HG03060 (cell line): ENCODE data around the gene COG3.

Experiments
- ATAC-seq: cut with Tn5 transposase; IDR thresholded peaks from one replicate; pipeline ENCODE4 v1.9.1; 2021; ENCODE audit warnings: low read depth, moderate number of reproducible peaks; ENCODE audit not compliant: unreplicated experiment

The COG3 gene

DNA sequence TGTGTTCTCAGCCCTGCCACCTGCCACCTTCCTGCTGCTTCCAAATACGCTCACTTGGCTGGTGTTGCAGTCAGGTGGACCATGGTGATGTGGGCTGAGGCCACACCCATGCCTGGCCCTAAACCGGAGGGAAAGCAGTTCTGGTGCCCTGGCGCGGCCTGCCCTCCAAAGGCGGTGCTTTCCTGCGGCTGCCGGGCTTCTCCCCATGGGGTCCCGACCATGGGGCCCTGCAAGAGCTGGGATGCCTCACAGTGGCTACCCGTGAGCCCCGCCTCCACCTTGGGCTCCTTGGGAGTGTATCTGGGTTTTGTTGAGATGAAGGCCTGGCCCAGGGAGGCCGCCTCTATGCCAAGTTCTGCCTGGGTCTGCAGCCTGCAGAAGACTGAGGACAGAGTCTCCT, 77.1 kb downstream of the COG3 start:
- ATAC-seq = no peak

DNA sequence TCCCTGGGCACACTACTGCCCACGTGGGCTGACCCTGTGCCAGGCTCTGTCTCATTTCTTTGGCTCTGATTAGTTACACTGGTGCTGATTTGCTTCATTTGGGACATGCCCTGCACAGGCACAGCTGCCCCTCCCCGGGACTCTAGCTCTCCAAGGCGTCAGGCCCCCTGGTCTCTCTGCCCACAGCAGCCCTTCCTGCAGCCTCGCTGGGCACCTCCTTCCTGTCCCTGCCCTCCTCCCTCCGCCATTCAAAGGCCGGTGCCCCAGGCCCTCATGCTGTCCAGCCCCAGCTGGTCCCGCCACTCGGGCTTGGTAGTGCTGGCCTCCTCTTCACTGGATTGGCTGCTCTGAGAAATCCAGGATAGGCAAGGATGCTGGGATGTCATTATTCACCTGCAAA, 77.7 kb downstream of the COG3 start:
- ATAC-seq = no peak

DNA sequence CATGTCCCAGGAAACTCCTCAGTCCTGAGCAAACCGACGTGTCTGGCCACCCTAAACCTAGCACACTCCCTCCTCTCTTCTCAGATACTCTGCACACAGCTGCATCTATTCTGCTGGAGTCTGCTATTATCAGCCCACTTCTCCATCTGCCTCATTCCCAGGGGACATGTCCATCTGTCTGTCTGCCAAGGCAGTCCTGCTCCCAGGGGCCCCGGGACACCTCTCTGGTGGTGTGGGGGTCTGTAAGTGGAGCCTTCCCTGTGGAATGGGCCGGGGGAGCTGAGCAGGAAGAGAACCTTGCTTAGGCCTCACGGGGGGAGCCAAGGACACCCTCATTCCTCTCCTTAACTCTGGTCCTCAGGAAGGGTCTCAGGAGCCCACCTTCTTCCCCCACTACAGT, 78.1 kb downstream of the COG3 start:
- ATAC-seq = no peak

DNA sequence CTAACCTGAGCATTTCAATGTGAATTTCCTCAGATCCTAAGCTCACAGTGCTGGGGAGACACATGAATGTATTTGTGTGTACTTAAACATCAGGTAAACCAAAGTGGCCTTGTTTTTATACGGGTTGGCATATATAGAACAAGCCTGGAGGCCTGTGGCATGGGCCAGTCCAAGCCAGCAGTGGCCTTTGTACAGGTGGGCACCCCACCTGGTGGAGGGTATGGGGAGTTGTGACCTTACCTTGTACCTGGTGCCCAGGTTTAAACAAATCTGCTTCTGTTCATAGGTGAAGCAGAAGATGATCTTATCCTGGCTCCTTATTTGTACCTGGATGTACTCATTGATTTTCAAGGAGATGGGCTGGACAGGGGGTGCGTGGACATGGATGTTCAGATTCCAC, 79.8 kb downstream of the COG3 start:
- ATAC-seq = no peak

DNA sequence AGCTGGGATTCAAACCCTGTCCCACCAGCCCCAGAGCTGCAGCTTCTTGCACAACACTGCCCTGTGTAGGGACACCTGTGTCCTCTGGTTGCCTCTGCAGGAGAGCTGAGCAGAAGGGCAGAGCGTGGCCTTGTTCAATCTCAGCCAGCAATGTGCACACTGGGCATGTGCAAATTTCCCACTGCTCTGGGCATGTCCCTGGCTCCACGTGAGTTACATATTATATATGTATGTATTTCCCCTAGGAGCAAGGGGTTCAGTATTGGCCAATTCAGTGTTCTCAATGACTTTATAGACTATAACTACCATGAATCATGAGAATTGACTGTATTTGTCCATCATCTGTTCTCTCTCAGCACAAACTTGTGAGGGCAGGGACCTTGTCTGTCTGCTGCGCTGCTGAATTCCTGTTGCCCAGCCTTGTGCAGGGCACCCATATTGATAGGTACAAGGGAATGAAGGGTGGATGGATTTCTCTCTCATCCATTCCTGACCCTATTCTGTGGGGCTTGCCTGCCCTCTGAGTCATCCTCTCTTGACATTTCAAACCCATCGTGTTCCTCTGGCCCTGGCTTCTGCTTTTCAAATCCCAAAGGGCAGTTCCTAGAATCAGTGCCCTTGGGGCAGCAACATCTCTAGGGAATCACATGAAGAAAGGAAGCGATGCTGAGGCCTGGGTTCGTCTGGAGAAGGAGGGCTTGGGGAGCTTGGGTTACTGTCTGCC, 81.1 kb downstream of the COG3 start:
- no peak for ATAC-seq

DNA sequence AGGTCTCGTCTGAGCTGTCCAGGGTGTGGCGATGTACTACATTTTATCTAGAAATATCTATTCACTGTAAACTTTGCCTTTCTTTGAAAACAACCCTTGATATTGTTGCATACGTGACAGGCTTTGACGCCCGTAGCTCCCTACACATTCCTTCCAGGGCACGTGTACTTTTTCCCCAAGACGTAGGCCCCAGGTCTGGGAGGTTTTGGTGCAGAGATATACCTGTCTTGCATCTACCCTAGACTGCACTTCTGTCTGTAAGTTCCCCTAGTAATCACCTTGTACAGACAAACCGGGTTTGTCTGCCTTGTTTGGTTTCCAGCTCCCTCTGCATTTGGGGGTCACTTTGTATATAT, 81.6 kb downstream of the COG3 start:
- no peak for ATAC-seq

GRCh38 chr13:45548281-45548680, 83.5 kb downstream of the COG3 start:
- ATAC-seq = no peak

DNA sequence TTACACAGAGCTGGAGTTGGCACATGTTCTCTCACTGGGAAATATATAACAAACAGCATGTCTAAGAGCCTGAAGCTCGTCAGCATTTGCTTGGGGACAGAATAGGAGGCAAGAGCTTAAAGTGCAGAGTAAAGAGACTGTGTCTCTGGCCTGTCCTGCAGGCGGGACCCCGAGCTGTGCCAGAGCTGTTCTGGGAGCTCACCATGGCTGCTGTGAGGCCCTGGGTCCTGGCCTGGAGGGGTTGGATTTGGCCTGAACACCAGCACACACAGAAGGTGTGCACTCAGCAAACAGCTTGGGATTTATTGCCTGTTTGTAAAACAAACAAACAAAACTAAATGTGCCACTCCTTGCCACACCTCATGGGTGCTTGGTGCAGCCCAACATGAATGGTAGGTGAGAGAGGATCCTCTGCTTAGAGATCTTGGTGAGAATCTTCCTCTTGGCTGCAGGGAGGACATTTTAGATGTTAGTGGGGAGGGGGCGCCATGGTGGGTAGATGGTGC, 89.9 kb downstream of the COG3 start:
- no peak for ATAC-seq

- no peak for ATAC-seq
Measured at GRCh38 chr13:45564133-45564776, 99.5 kb downstream of the COG3 start.

- ATAC-seq = no peak
Measured at GRCh38 chr13:45565331-45565730, 100.6 kb downstream of the COG3 start.

DNA sequence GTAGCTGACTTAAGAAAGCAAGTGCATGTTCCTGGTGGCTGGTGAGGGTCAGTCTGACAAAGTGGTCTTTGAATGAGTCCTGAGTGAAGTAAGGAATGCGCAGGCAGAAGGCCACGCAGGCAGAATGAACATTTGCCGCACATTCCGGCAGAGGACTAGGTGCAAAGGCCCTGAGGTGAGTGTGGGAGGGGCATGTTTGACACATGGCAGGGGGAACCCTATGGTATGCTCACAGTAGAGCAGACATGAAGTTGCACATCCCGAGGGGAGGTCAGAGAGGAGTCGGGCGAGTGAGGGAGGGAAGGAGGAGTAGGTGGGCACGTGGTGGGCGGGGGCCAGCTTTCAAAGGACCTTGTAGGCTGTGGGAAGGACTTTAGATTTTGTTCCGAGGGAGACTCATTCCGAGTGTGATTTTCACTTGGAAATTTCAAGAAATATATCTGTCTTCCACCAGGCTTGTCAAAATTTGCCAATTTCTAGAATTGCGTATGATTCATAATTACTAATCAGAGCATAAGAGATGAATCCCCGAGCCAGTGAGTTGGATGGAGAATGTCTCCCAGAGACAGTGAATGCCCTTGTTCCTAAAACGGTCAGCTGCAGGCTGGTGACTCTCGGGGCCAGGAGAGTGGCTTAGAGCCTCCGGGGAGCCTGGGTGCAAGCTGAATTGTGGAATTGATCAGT, 110.5 kb downstream of the COG3 start:
- ATAC-seq = no peak

DNA sequence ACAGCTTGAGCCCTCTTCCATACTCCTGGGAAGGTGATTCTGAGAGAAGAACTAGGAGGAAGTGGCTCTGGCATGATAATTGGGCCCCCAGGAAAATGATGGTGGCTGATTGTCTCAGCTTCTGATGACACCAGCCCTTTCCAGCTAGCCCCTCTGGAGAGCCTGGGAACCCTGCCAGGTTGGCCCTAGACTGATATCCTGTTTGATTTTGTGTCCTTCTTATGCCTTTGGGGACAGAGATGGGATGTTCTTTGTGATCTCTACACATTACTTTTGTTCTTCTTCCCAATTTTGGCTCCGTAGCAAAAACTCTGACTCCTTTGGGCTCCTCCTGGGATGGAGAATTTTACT, 111.1 kb downstream of the COG3 start:
- no peak for ATAC-seq

DNA sequence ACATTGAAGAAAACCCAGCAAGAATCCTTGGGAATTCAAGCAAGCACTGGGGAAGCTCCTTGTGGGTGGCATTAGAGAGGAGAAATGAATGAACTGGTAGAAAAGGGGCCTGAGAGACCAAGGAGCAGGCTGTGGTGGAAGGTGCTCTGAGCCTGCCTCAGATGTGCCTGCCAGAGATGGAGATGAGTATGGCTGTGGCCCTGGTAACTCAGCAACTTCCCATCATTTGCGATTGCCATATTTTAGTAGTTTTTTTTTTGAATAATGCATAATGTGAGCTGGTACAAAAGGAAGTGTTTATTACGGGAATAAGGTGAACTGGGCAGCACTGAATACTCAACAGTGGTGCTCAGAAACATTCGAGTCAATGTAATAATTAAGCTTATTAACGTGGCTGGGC, 111.7 kb downstream of the COG3 start:
- no peak for ATAC-seq

- ATAC-seq = no peak
Measured at GRCh38 chr13:45582408-45583076, 117.8 kb downstream of the COG3 start.

GRCh38 chr13:45584816-45585215, 120.1 kb downstream of the COG3 start:
- no peak for ATAC-seq
